H9 (cell line): ENCODE results near the gene HLA-A. TPM values are rescaled to one million over a fixed set of nuclear protein-coding genes. Genes with fewer than 3 reads are reported as not detected.

ENCODE experiments used
- DNase-seq: peaks from one replicate; pipeline ENCODE4 v3.0.0-alpha.2; 2017
- H2AFZ ChIP-seq: one replicate; pipeline ENCODE4 v1.6.1; 2013; ENCODE audit warnings: mild to moderate bottlenecking, low read length, control low read depth, moderate library complexity
- H2AK5ac ChIP-seq: 2 replicates; pipeline ENCODE4 v1.6.1; 2013; ENCODE audit warnings: low read length, control low read depth, mixed read lengths; ENCODE audit not compliant: insufficient read length
- H2BK120ac ChIP-seq: one replicate; pipeline ENCODE4 v1.6.1; 2013; ENCODE audit warnings: low read depth, mild to moderate bottlenecking, low read length, control low read depth, inconsistent platforms; ENCODE audit not compliant: poor library complexity, severe bottlenecking
- H2BK12ac ChIP-seq: 2 replicates; pipeline ENCODE4 v1.6.1; 2013; ENCODE audit warnings: low read length, control low read depth, mixed read lengths, low read depth; ENCODE audit not compliant: insufficient read length
- H2BK15ac ChIP-seq: 2 replicates; pipeline ENCODE4 v1.6.1; 2013; ENCODE audit warnings: low read depth, low read length, control low read depth
- H2BK20ac ChIP-seq: one replicate; pipeline ENCODE4 v1.6.1; 2013; ENCODE audit warnings: low read depth, mild to moderate bottlenecking, low read length, control low read depth, inconsistent platforms; ENCODE audit not compliant: poor library complexity, severe bottlenecking
- H2BK5ac ChIP-seq: 2 replicates; pipeline ENCODE4 v1.6.1; 2013; ENCODE audit warnings: low read length, control low read depth, mixed read lengths; ENCODE audit not compliant: insufficient read length
- H3K14ac ChIP-seq: 2 replicates; pipeline ENCODE4 v1.6.1; 2013; ENCODE audit warnings: low read length, control low read depth; ENCODE audit not compliant: insufficient read depth
- H3K18ac ChIP-seq: 2 replicates; pipeline ENCODE4 v1.6.1; 2013; ENCODE audit warnings: low read depth, mild to moderate bottlenecking, mixed read lengths, low read length, control low read depth; ENCODE audit not compliant: insufficient read length
- H3K23ac ChIP-seq: 2 replicates; pipeline ENCODE4 v1.6.1; 2013; ENCODE audit warnings: low read length, control low read depth, mixed read lengths, low read depth; ENCODE audit not compliant: insufficient read length
- H3K23me2 ChIP-seq: 2 replicates; pipeline ENCODE4 v1.6.1; 2013; ENCODE audit warnings: low read depth, mild to moderate bottlenecking, mixed read lengths, low read length, control low read depth; ENCODE audit not compliant: insufficient read length, poor library complexity, severe bottlenecking
- H3K27ac ChIP-seq: 2 replicates; pipeline ENCODE4 v1.5.1; 2013; ENCODE audit warnings: low read length, control low read depth, mixed read lengths, low read depth; ENCODE audit not compliant: insufficient read length
- H3K27me3 ChIP-seq: 2 replicates; pipeline ENCODE4 v1.6.1; 2013; ENCODE audit warnings: low read length, control low read depth, inconsistent platforms; ENCODE audit not compliant: insufficient read depth
- H3K4ac ChIP-seq: 2 replicates; pipeline ENCODE4 v1.6.1; 2013; ENCODE audit warnings: low read depth, mild to moderate bottlenecking, control low read depth, inconsistent platforms, low read length, moderate library complexity
- H3K4me1 ChIP-seq: 2 replicates; pipeline ENCODE4 v1.6.1; 2013; ENCODE audit warnings: low read length, control low read depth, inconsistent platforms; ENCODE audit not compliant: insufficient read depth
- H3K4me2 ChIP-seq: 2 replicates; pipeline ENCODE4 v1.6.1; 2013; ENCODE audit warnings: low read length, control low read depth, mixed read lengths; ENCODE audit not compliant: insufficient read length, insufficient read depth
- H3K56ac ChIP-seq: 2 replicates; pipeline ENCODE4 v1.6.1; 2013; ENCODE audit warnings: low read depth, mild to moderate bottlenecking, mixed read lengths, low read length, control low read depth; ENCODE audit not compliant: insufficient read length
- H3K79me1 ChIP-seq: 2 replicates; pipeline ENCODE4 v1.6.1; 2013; ENCODE audit warnings: low read depth, mild to moderate bottlenecking, moderate library complexity, low read length, control low read depth, inconsistent platforms; ENCODE audit not compliant: insufficient read depth, poor library complexity, severe bottlenecking
- H3K79me2 ChIP-seq: 2 replicates; pipeline ENCODE4 v1.6.1; 2013; ENCODE audit warnings: low read length, control low read depth, inconsistent platforms; ENCODE audit not compliant: insufficient read depth
- H3K9ac ChIP-seq: 2 replicates; pipeline ENCODE4 v1.6.1; 2013; ENCODE audit warnings: low read length, control low read depth, mixed read lengths; ENCODE audit not compliant: insufficient read length; ENCODE audit errors: extremely low read depth
- H3K9me3 ChIP-seq: one replicate; pipeline ENCODE4 v1.6.1; 2013; ENCODE audit warnings: low read depth, low read length, inconsistent platforms; ENCODE audit not compliant: control insufficient read depth
- H3T11ph ChIP-seq: one replicate; pipeline ENCODE4 v1.6.1; 2013; ENCODE audit warnings: mild to moderate bottlenecking, low read length, control low read depth, inconsistent platforms
- H4K20me1 ChIP-seq: one replicate; pipeline ENCODE4 v1.6.1; 2013; ENCODE audit not compliant: control insufficient read depth, insufficient read length, insufficient read depth
- H4K5ac ChIP-seq: 2 replicates; pipeline ENCODE4 v1.6.1; 2013; ENCODE audit warnings: low read depth, mild to moderate bottlenecking, mixed read lengths, low read length, control low read depth; ENCODE audit not compliant: insufficient read length
- H4K8ac ChIP-seq: replicated peaks from 2 replicates; pipeline ENCODE4 v1.6.1; 2013; ENCODE audit warnings: low read length, control low read depth, mixed read lengths, low read depth; ENCODE audit not compliant: insufficient read length
- H4K91ac ChIP-seq: 2 replicates; pipeline ENCODE4 v1.6.1; 2013; ENCODE audit warnings: low read depth, mild to moderate bottlenecking, moderate library complexity, mixed read lengths, low read length, control low read depth; ENCODE audit not compliant: insufficient read length
- H3K27ac Mint-ChIP-seq, 3 experiments: 2 replicates in 2 of 3; 3 replicates in 1 of 3; pipeline ENCODE4 v1.8.0; 2020 to 2021; ENCODE audit warnings: mixed read lengths in 3 of 3, mild to moderate bottlenecking in 1 of 3, moderate library complexity in 1 of 3
- H3K27me3 Mint-ChIP-seq: 2 replicates; pipeline ENCODE4 v1.8.0; 2021; ENCODE audit warnings: low read depth, mild to moderate bottlenecking, moderate library complexity, mixed read lengths
- H3K36me3 Mint-ChIP-seq, 3 experiments: 2 replicates in 2 of 3; 3 replicates in 1 of 3; pipeline ENCODE4 v1.8.0; 2020 to 2021; ENCODE audit warnings: low read depth in 3 of 3, mixed read lengths in 3 of 3; ENCODE audit not compliant: insufficient read depth in 1 of 3
- H3K4me1 Mint-ChIP-seq, 2 experiments: 2 replicates each; pipeline ENCODE4 v1.8.0; 2020; ENCODE audit warnings: mixed read lengths in 2 of 2
- H3K4me3 Mint-ChIP-seq, 2 experiments: 2 replicates in 1 of 2; 3 replicates in 1 of 2; pipeline ENCODE4 v1.8.0; 2020 to 2021; ENCODE audit warnings: mild to moderate bottlenecking in 2 of 2, mixed read lengths in 2 of 2, moderate library complexity in 1 of 2
- H3K9me3 Mint-ChIP-seq, 2 experiments: 2 replicates in 1 of 2; 3 replicates in 1 of 2; pipeline ENCODE4 v1.8.0; 2020; ENCODE audit warnings: mild to moderate bottlenecking in 2 of 2, mixed read lengths in 2 of 2, moderate library complexity in 1 of 2
- WGBS: extraction: QIAGEN DNeasy Blood & Tissue Kit; methylation state at CpG from one replicate; pipeline ENCODE4 v1.1.7; 2013; ENCODE audit warnings: missing lambda C conversion rate, low lambda C conversion rate, mixed read lengths; ENCODE audit not compliant: insufficient read length; ENCODE audit errors: extremely low coverage; 5-methylcytosine and 5-hydroxymethylcytosine counted together
- total RNA-seq: library from RNA; stranded (reverse); gene quantifications from 2 replicates; pipeline ENCODE4 v1.2.1, GENCODE V29; 2021
- TF ChIP-seq, protein P1 (sequence below): fragments of 200-600 bp; sonication (generic); conservative IDR thresholded peaks from 3 replicates; pipeline ENCODE4 v1.8.0; 2021; ENCODE audit warnings: antibody characterized with exemption, mild to moderate bottlenecking

HLA-A gene
- total RNA-seq, 1 experiment from 2014 or later = 248 TPM

DNA sequence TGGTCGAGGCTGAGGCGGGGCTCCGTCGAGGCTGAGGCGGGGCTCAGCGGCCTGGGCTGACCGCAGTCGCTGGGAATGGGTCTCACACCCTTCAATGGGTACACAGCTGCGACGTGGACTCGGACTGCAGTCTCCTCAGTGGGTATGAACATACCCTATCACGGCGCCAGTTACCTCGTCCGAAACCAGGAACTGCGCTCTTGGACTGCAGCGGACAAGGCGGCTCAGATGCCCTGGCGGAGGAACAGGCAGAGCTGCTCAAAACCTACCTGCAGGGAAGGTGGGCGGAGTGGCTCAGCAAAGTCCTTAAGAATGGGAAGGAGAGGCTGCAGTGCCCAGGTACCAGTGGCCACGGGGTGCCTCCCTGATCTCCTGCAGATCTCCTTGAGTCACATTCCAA, 14.2 kb downstream of the HLA-A start:
- Histone ChIP-seq H3K79me1 (no peaks in the 10 kb centered on the region), H3T11ph (no peak overlapping the region), H2BK15ac (no peak overlapping the region), H3K4ac (no peak overlapping the region), H3K9me3 (no peaks in the 10 kb centered on the region), H3K23ac (no peak overlapping the region), H3K27ac (no peak overlapping the region), H3K56ac (no peak overlapping the region), H4K8ac (no peak overlapping the region), H2BK20ac (no peak overlapping the region), H4K91ac (no peak overlapping the region), H3K14ac (no peak overlapping the region), H2BK12ac (no peak overlapping the region), H3K23me2 (no peaks in the 10 kb centered on the region), H3K27me3 (no peaks in the 10 kb centered on the region), H3K4me2 (no peak overlapping the region), H3K4me1 (no peaks in the 10 kb centered on the region), H3K18ac (no peak overlapping the region), H2AK5ac (no peak overlapping the region), H2BK5ac (no peak overlapping the region), H2BK120ac (no peak overlapping the region), H4K5ac (no peak overlapping the region), H3K9ac (no peak overlapping the region), H2AFZ (no peak overlapping the region), H3K79me2 (no peaks in the 10 kb centered on the region), H4K20me1 (no peaks in the 10 kb centered on the region)
- no peak overlapping the region for H3K4me3 Mint-ChIP-seq
- peaks cover 4 to 11% of the 10 kb centered on the region in 2 experiments for H3K4me1 Mint-ChIP-seq
- WGBS = no CpG with 5 or more reads among the region's 21 CpGs
- no peak for DNase-seq
- H3K27ac Mint-ChIP-seq = no peak overlapping the region
- H3K9me3 Mint-ChIP-seq = peaks cover 0 to 2% of the 10 kb centered on the region in 2 experiments; a peak in 3 of 5 replicates
- TF ChIP-seq, protein P1, sequence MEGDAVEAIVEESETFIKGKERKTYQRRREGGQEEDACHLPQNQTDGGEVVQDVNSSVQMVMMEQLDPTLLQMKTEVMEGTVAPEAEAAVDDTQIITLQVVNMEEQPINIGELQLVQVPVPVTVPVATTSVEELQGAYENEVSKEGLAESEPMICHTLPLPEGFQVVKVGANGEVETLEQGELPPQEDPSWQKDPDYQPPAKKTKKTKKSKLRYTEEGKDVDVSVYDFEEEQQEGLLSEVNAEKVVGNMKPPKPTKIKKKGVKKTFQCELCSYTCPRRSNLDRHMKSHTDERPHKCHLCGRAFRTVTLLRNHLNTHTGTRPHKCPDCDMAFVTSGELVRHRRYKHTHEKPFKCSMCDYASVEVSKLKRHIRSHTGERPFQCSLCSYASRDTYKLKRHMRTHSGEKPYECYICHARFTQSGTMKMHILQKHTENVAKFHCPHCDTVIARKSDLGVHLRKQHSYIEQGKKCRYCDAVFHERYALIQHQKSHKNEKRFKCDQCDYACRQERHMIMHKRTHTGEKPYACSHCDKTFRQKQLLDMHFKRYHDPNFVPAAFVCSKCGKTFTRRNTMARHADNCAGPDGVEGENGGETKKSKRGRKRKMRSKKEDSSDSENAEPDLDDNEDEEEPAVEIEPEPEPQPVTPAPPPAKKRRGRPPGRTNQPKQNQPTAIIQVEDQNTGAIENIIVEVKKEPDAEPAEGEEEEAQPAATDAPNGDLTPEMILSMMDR = no peak
- peaks cover 10% of the 10 kb centered on the region for H3K27me3 Mint-ChIP-seq
- H3K36me3 Mint-ChIP-seq = peaks cover 0 to 10% (median 2%) of the 10 kb centered on the region in 3 experiments; a peak in 4 of 7 replicates
